Osteoblast (primary cell): ENCODE measurements around the gene CPNE9. TPM values are rescaled to one million over a fixed set of nuclear protein-coding genes. Genes with fewer than 3 reads are reported as not detected.

ENCODE experiments used
- DNase-seq: peaks from one replicate; pipeline ENCODE4 v3.0.0; 2011; ENCODE audit warnings: low spot score, mixed read lengths; ENCODE audit not compliant: insufficient read length; ENCODE audit errors: missing footprints
- H2AFZ ChIP-seq: 2 replicates; pipeline ENCODE4 v1.6.0; 2011; ENCODE audit warnings: mild to moderate bottlenecking, low read length
- H3K27ac ChIP-seq: 2 replicates; pipeline ENCODE4 v1.5.1; 2011; ENCODE audit warnings: mild to moderate bottlenecking, low read depth, low read length, moderate library complexity
- H3K27me3 ChIP-seq: 2 replicates; pipeline ENCODE4 v1.6.0; 2012; ENCODE audit warnings: mild to moderate bottlenecking, control low read depth, inconsistent platforms, low read length, moderate library complexity; ENCODE audit not compliant: insufficient read depth
- H3K36me3 ChIP-seq: 2 replicates; pipeline ENCODE4 v1.5.1; 2011; ENCODE audit warnings: mild to moderate bottlenecking, low read length, control low read depth, moderate library complexity; ENCODE audit not compliant: insufficient read depth
- H3K4me1 ChIP-seq: 2 replicates; pipeline ENCODE4 v1.5.1; 2011; ENCODE audit warnings: mild to moderate bottlenecking, low read length, control low read depth, moderate library complexity; ENCODE audit not compliant: insufficient read depth
- H3K4me2 ChIP-seq: 2 replicates; pipeline ENCODE4 v1.6.0; 2011; ENCODE audit warnings: mild to moderate bottlenecking, low read length; ENCODE audit not compliant: insufficient read depth
- H3K4me3 ChIP-seq: fragments of 200-600 bp; sonication (generic); 3 replicates; pipeline ENCODE4 v1.5.1; 2012; ENCODE audit warnings: mild to moderate bottlenecking, low read length, inconsistent platforms; ENCODE audit not compliant: insufficient read depth
- H3K79me2 ChIP-seq: 2 replicates; pipeline ENCODE4 v1.6.0; 2012; ENCODE audit warnings: mild to moderate bottlenecking, low read length, control low read depth, inconsistent platforms; ENCODE audit not compliant: insufficient read depth
- H3K9me3 ChIP-seq: 2 replicates; pipeline ENCODE4 v1.5.1; 2011; ENCODE audit warnings: low read depth, low read length, control low read depth
- H4K20me1 ChIP-seq: 2 replicates; pipeline ENCODE4 v1.6.0; 2012; ENCODE audit warnings: mild to moderate bottlenecking, low read length, control low read depth; ENCODE audit not compliant: insufficient read depth
- CTCF ChIP-seq: IDR thresholded peaks from 2 replicates; pipeline ENCODE4 v1.5.1; 2011; ENCODE audit warnings: mild to moderate bottlenecking, low read depth, low read length, moderate library complexity; ENCODE audit errors: extremely low read depth
- total RNA-seq: library from RNA; depleted of rRNA; stranded (reverse); fragments of >200 nt; gene quantifications from 2 replicates; pipeline ENCODE4 v1.2.3, GENCODE V29; 2012

The CPNE9 gene
- total RNA-seq, 1 donor: not detected

- Histone ChIP-seq H2AFZ (no peak overlapping the region), H3K27ac (no peak overlapping the region), H4K20me1 (no peaks in the 10 kb centered on the region), H3K79me2 (no peaks in the 10 kb centered on the region), H3K9me3 (no peaks in the 10 kb centered on the region), H3K4me2 (no peak overlapping the region), H3K4me1 (peaks cover 4% of the 10 kb centered on the region), H3K27me3 (peaks cover 5% of the 10 kb centered on the region), H3K36me3 (no peaks in the 10 kb centered on the region), H3K4me3 (no peak overlapping the region)
- no peak for DNase-seq
- TF ChIP-seq CTCF: no peak
These were observed 14.5 kb downstream of the CPNE9 start for GRCh38 chr3:9718118-9718517.

GRCh38 chr3:9721015-9721699 lies 17.5 kb downstream of the CPNE9 start:
- Histone ChIP-seq H3K4me1 (peaks cover under 1% of the 10 kb centered on the region), H2AFZ (no peak overlapping the region), H4K20me1 (no peaks in the 10 kb centered on the region), H3K4me2 (no peak overlapping the region), H3K4me3 (no peak overlapping the region), H3K36me3 (no peaks in the 10 kb centered on the region), H3K9me3 (no peaks in the 10 kb centered on the region), H3K79me2 (no peaks in the 10 kb centered on the region), H3K27me3 (peaks cover 2% of the 10 kb centered on the region), H3K27ac (no peak overlapping the region)
- no peak for TF ChIP-seq CTCF
- DNase-seq: no peak

- no peaks in the 10 kb centered on the region for H4K20me1 ChIP-seq
- no peak overlapping the region for H3K27ac ChIP-seq
- H3K4me1 ChIP-seq: no peaks in the 10 kb centered on the region
- H3K4me3 ChIP-seq: no peak overlapping the region
- peaks cover 2% of the 10 kb centered on the region for H3K27me3 ChIP-seq
- TF ChIP-seq CTCF: no peak
- no peaks in the 10 kb centered on the region for H3K9me3 ChIP-seq
- no peak for DNase-seq
- no peaks in the 10 kb centered on the region for H3K36me3 ChIP-seq
- no peak overlapping the region for H3K4me2 ChIP-seq
- no peak overlapping the region for H2AFZ ChIP-seq
- H3K79me2 ChIP-seq: no peaks in the 10 kb centered on the region
These were observed 18.0 kb downstream of the CPNE9 start for GRCh38 chr3:9721700-9722060.

- Histone ChIP-seq H3K27me3 (no peaks in the 10 kb centered on the region), H3K9me3 (no peaks in the 10 kb centered on the region), H3K4me1 (peaks cover 11% of the 10 kb centered on the region), H4K20me1 (no peaks in the 10 kb centered on the region), H3K4me3 (no peak overlapping the region), H2AFZ (no peak overlapping the region), H3K79me2 (no peaks in the 10 kb centered on the region), H3K36me3 (no peaks in the 10 kb centered on the region), H3K27ac (no peak overlapping the region), H3K4me2 (no peak overlapping the region)
- TF ChIP-seq CTCF: no peak
- DNase-seq: no peak
These were observed 22.3 kb downstream of the CPNE9 start for GRCh38 chr3:9725775-9726515.
